ENCODE measurements around the gene ING3.

DNA sequence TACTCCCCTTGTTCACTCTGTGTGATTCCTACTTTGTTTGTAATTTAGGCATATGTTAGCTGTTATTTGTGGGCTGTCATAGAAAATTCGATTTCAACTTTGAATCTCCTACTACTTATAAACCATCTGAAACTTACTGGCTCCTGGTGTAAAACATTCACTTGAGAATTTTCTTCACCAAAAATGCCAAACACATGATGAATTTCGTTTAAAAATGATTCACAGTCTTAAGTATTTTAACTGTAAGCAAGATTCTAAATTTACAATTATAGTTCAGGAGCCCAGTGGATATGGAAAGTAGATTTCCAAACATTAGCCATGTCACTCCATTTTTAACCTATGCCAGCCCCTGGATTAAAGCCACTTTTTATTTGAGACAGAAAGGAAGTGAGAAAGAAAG is 41.0 kb downstream of the ING3 start:
- no peak for TF ChIP-seq POLR2A (IDR thresholded peaks at IDR 0.05)
- no peak for TF ChIP-seq CTCF (IDR thresholded peaks at IDR 0.05)

Measured in adrenal gland (tissue), 5 donors.